Endothelial cell of umbilical vein (primary cell): ENCODE measurements around the gene CGNL1. TPM values are rescaled to one million over a fixed set of nuclear protein-coding genes. Genes with fewer than 3 reads are reported as not detected.

Source experiments
- BruUV-seq: library from RNA; stranded (reverse); fragments of 400-500 nt; replicated peaks from 2 replicates; lab custom pipeline; 2021; lab: Mats Ljungman, UMichigan
- CTCF ChIA-PET: fragments of 300-600, 350-600 bp; sonication (Branson Sonifier 250); formaldehyde crosslinking; loops from one replicate; lab custom pipeline; 2021; ENCODE audit warnings: antibody characterized with exemption, inconsistent platforms; lab: Charles Lee
- POLR2A ChIA-PET: fragments of 300-600, 350-600 bp; sonication (Branson Sonifier 250); formaldehyde crosslinking; loops from one replicate; lab custom pipeline; 2021; ENCODE audit warnings: antibody characterized with exemption, inconsistent platforms; lab: Charles Lee
- DNase-seq: peaks from one replicate; pipeline ENCODE4 v3.0.0-alpha.2; 2011; ENCODE audit warnings: low read depth, low spot score
- FAIRE-seq: peaks from 2 replicates; lab custom pipeline; 2011; peaks lifted over from hg19 to GRCh38; lab: Jason Lieb, UNC
- H2AFZ ChIP-seq: 2 replicates; pipeline ENCODE4 v1.6.0; 2012; ENCODE audit warnings: low read depth, low read length, control low read depth, inconsistent platforms
- H3K27ac ChIP-seq: 2 replicates; pipeline ENCODE4 v1.5.1; 2011; ENCODE audit warnings: low read depth, mild to moderate bottlenecking, control low read depth, low read length, moderate library complexity; ENCODE audit not compliant: insufficient read depth
- H3K27me3 ChIP-seq, 2 experiments: 2 replicates each; pipeline versions ENCODE4 v1.6.0 to v1.6.1; 2011; ENCODE audit warnings: low read length in 2 of 2, mixed read lengths in 1 of 2; ENCODE audit not compliant: control insufficient read depth in 2 of 2, insufficient read depth in 2 of 2
- H3K36me3 ChIP-seq, 2 experiments: 2 replicates in 1 of 2; 3 replicates in 1 of 2; pipeline ENCODE4 v1.5.1; 2011; ENCODE audit warnings: low read length in 2 of 2, mild to moderate bottlenecking in 1 of 2, moderate library complexity in 1 of 2; ENCODE audit not compliant: control insufficient read depth in 2 of 2, insufficient read depth in 2 of 2; ENCODE audit errors: extremely low read depth in 1 of 2
- H3K4me1 ChIP-seq: 3 replicates; pipeline ENCODE4 v1.5.1; 2011; ENCODE audit warnings: mild to moderate bottlenecking, low read length; ENCODE audit not compliant: control insufficient read depth, insufficient read depth; ENCODE audit errors: extremely low read depth
- H3K4me2 ChIP-seq: 2 replicates; pipeline ENCODE4 v1.6.1; 2011; ENCODE audit warnings: low read length, control low read depth, mixed read lengths; ENCODE audit not compliant: insufficient read depth
- H3K4me3 ChIP-seq, 3 experiments: fragments of 200-600 bp in 1 of 3; sonication (generic), shearing (Covaris generic) in 1 of 3; replicated peaks in 1 of 3; 2 replicates each; pipeline ENCODE4 v1.5.1; 2011 to 2016; ENCODE audit warnings: control low read depth in 3 of 3, low read length in 3 of 3, mild to moderate bottlenecking in 2 of 3, inconsistent platforms in 1 of 3, low read depth in 1 of 3, moderate library complexity in 1 of 3; ENCODE audit not compliant: insufficient read depth in 1 of 3
- H3K79me2 ChIP-seq: 2 replicates; pipeline ENCODE4 v1.6.0; 2012; ENCODE audit warnings: low read length, inconsistent platforms; ENCODE audit not compliant: control insufficient read depth, insufficient read depth
- H3K9ac ChIP-seq: replicated peaks from 2 replicates; pipeline ENCODE3; 2011; ENCODE audit warnings: low read length, control low read depth; ENCODE audit not compliant: insufficient read depth; ENCODE audit errors: extremely low read depth
- H3K9me1 ChIP-seq: replicated peaks from 3 replicates; pipeline ENCODE4 v1.6.0; 2011; ENCODE audit warnings: mild to moderate bottlenecking, low read length; ENCODE audit not compliant: control insufficient read depth, insufficient read depth; ENCODE audit errors: extremely low read depth
- H3K9me3 ChIP-seq: replicated peaks from 2 replicates; pipeline ENCODE4 v1.5.1; 2012; ENCODE audit warnings: low read length, inconsistent platforms; ENCODE audit not compliant: control insufficient read depth, insufficient read depth
- H4K20me1 ChIP-seq: replicated peaks from 2 replicates; pipeline ENCODE3; 2011; ENCODE audit warnings: mild to moderate bottlenecking, low read length; ENCODE audit not compliant: control insufficient read depth, insufficient read depth; ENCODE audit errors: extremely low read depth
- CTCF ChIP-seq, 2 donors: IDR thresholded peaks; 1 replicate in 1 of 2; 2 replicates in 1 of 2; pipeline ENCODE4 v1.5.1; 2011; ENCODE audit warnings: low read length in 2 of 2, mild to moderate bottlenecking in 2 of 2, moderate library complexity in 2 of 2, control low read depth in 1 of 2, inconsistent platforms in 1 of 2, low read depth in 1 of 2; ENCODE audit not compliant: insufficient read depth in 1 of 2; ENCODE audit errors: extremely low read depth in 1 of 2
- EZH2 ChIP-seq: IDR thresholded peaks from 2 replicates; pipeline ENCODE4 v1.6.1; 2012; ENCODE audit warnings: borderline replicate concordance, low read depth, mild to moderate bottlenecking, moderate library complexity, low read length, inconsistent platforms; ENCODE audit not compliant: severe bottlenecking
- FOS ChIP-seq: IDR thresholded peaks from 2 replicates; pipeline ENCODE4 v1.6.1; 2011; ENCODE audit warnings: mild to moderate bottlenecking, low read length, moderate library complexity, borderline replicate concordance; ENCODE audit not compliant: insufficient read depth
- GATA2 ChIP-seq: IDR thresholded peaks from 2 replicates; pipeline ENCODE4 v1.7.0; 2011; ENCODE audit warnings: low read depth, mild to moderate bottlenecking, moderate library complexity, mixed read lengths, low read length; ENCODE audit not compliant: insufficient read length, insufficient read depth
- JUN ChIP-seq: IDR thresholded peaks from 2 replicates; pipeline ENCODE4 v1.6.1; 2011; ENCODE audit warnings: borderline replicate concordance, low read depth; ENCODE audit not compliant: insufficient read length, insufficient read depth
- MYC ChIP-seq: IDR thresholded peaks from one replicate; pipeline ENCODE4 v1.6.1; 2011; ENCODE audit warnings: mild to moderate bottlenecking, low read depth, low read length
- POLR2A ChIP-seq: IDR thresholded peaks from 2 replicates; pipeline ENCODE4 v1.6.1; 2012; ENCODE audit warnings: low read depth, mild to moderate bottlenecking, control low read depth, low read length
- POLR2AphosphoS5 ChIP-seq: IDR thresholded peaks from 2 replicates; pipeline ENCODE4 v1.6.1; 2012; ENCODE audit warnings: low read depth, mild to moderate bottlenecking, control low read depth, low read length, moderate library complexity; ENCODE audit not compliant: insufficient read depth
- dilution Hi-C: fragments of 300-500 bp; cut with MboI; formaldehyde crosslinking; loops from one replicate; pipeline ENCODE4 v1.15.0; 2019; ENCODE audit warnings: low sequenced_read_pairs; ENCODE audit not compliant: extremely low pct_ligation_motif_present
- intact Hi-C: fragments of 100-400 bp; cut with micrococcal nuclease; formaldehyde crosslinking; loops from one replicate; pipeline ENCODE4 v1.10.0; 2022
- polyA plus RNA-seq, 4 experiments: library from polyadenylated mRNA; depleted of rRNA in 3 of 4; stranded (reverse) in 3 of 4; unstranded in 1 of 4; fragments of >200 nt; gene quantifications; 2 replicates each; pipeline versions ENCODE4 v1.2.1 to v1.2.3, GENCODE V29; 2011 to 2012; ENCODE audit warnings: missing spikeins in 1 of 4
- total RNA-seq: library from RNA; stranded (reverse); gene quantifications from 2 replicates; pipeline ENCODE4 v1.2.3, GENCODE V29; 2021
- TF ChIP-seq, protein P1 (sequence below): IDR thresholded peaks from 2 replicates; pipeline ENCODE4 v1.6.1; 2011; ENCODE audit not compliant: insufficient read depth, insufficient read length

Gene CGNL1
- total and polyA plus RNA-seq, 2 donors (not counting 3 experiments of a cell fraction or from before 2014, with no cell fraction given), result 6.9 to 27.1 TPM

GRCh38 chr15:57545995-57546394 is 169.7 kb downstream of the CGNL1 start:
- Histone ChIP-seq H3K27ac (no peak overlapping the region), H3K4me3 (no peak overlapping the region), H3K27me3 (no peaks in the 10 kb centered on the region), H3K79me2 (no peaks in the 10 kb centered on the region), H3K4me1 (peaks cover 7% of the 10 kb centered on the region), H3K9me1 (no peaks in the 10 kb centered on the region), H3K9ac (no peak overlapping the region), H2AFZ (no peak overlapping the region), H4K20me1 (no peaks in the 10 kb centered on the region), H3K36me3 (peaks cover 0 to 18% of the 10 kb centered on the region in 2 experiments), H3K4me2 (no peak overlapping the region), H3K9me3 (no peaks in the 10 kb centered on the region)
- POLR2A ChIA-PET, result no interaction called here
- no peak for TF ChIP-seq JUN
- TF ChIP-seq, protein P1, sequence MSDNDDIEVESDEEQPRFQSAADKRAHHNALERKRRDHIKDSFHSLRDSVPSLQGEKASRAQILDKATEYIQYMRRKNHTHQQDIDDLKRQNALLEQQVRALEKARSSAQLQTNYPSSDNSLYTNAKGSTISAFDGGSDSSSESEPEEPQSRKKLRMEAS, result no peak
- no peak for TF ChIP-seq MYC
- TF ChIP-seq POLR2A, result no peak
- no peak for TF ChIP-seq GATA2
- TF ChIP-seq FOS, result no peak
- TF ChIP-seq POLR2AphosphoS5, result no peak
- TF ChIP-seq EZH2, result no peak
- TF ChIP-seq CTCF (IDR thresholded peaks at IDR 0.05; ENCODE audit: extremely low read depth in 1 of 2, insufficient read depth in 1 of 2, low read depth in 1 of 2, low read length in 2 of 2), result no peak
- CTCF ChIA-PET, result interaction anchor here (1.0 to 8.5 kb wide), 8 partner anchors 8 to 206 kb away, joined by 3 to 162 read pairs (median 6); no protein-coding TSS in a partner anchor
- no peak for DNase-seq
- no TSS peak for BruUV-seq
- FAIRE-seq, result no peak
- dilution Hi-C loops, result loop anchor here (25.0 kb wide), 1 partner anchor 209 kb away; no protein-coding TSS in a partner anchor
- intact Hi-C loops, result no loop called here
